Upper lobe of left lung (tissue), 6 donors: ENCODE results near the gene TGFBR3L. TPM values are rescaled to one million over a fixed set of nuclear protein-coding genes. Genes with fewer than 3 reads are reported as not detected.
"Not testable (repeated sequence)": the region's sequence is repeated elsewhere in the genome, so short reads cannot be mapped to it uniquely, and the experiment has no call there.

Source experiments
- ATAC-seq, 2 donors: fragments of 200-7000 bp; cut with Tn5 transposase; one replicate each; pipeline ENCODE4 v1.9.1; 2022; ENCODE audit warnings: mild to moderate bottlenecking in 2 of 2, moderate library complexity in 2 of 2; ENCODE audit not compliant: low FRiP score in 2 of 2
- DNase-seq, 2 donors: peaks; one replicate each; pipeline ENCODE4 v3.0.0-alpha.2; 2019 to 2020
- H3K27ac ChIP-seq, 4 donors: fragments of 200-600 bp; sonication (generic); one replicate each; pipeline ENCODE4 v1.5.1; 2016 to 2019
- H3K27me3 ChIP-seq, 4 donors: fragments of 200-600 bp; sonication (generic); one replicate each; pipeline ENCODE4 v1.5.1; 2017 to 2019
- H3K36me3 ChIP-seq, 4 donors: fragments of 200-600 bp; sonication (generic); one replicate each; pipeline ENCODE4 v1.5.1; 2016 to 2019
- H3K4me1 ChIP-seq, 4 donors: fragments of 200-600 bp; sonication (generic); one replicate each; pipeline ENCODE4 v1.5.1; 2018 to 2019
- H3K4me3 ChIP-seq, 4 donors: fragments of 200-600 bp; sonication (generic); one replicate each; pipeline ENCODE4 v1.5.1; 2017 to 2019; ENCODE audit warnings: mild to moderate bottlenecking in 2 of 4, moderate library complexity in 1 of 4
- H3K9me3 ChIP-seq, 4 donors: fragments of 200-600 bp; sonication (generic); one replicate each; pipeline ENCODE4 v1.5.1; 2018 to 2019
- CTCF ChIP-seq, 6 experiments: fragments of 450-650 bp in 4 of 6; fragments of 200-600 bp in 2 of 6; sonication (generic) in 2 of 6; IDR thresholded peaks; one replicate each; pipeline ENCODE4 v1.5.1; 2016 to 2019; ENCODE audit warnings: antibody characterized with exemption in 6 of 6
- EP300 ChIP-seq, 4 donors: sonication (generic); formaldehyde crosslinking; IDR thresholded peaks; one replicate each; pipeline ENCODE4 v1.5.1; 2017; ENCODE audit warnings: antibody characterized with exemption in 4 of 4, control low read depth in 2 of 4
- POLR2A ChIP-seq, 4 donors: fragments of 450-650 bp; IDR thresholded peaks; one replicate each; pipeline ENCODE4 v1.5.1; 2016 to 2017; ENCODE audit warnings: antibody characterized with exemption in 4 of 4, mild to moderate bottlenecking in 2 of 4
- POLR2AphosphoS5 ChIP-seq, 2 donors: sonication (generic); formaldehyde crosslinking; IDR thresholded peaks; one replicate each; pipeline ENCODE4 v1.5.1; 2017; ENCODE audit warnings: antibody characterized with exemption in 2 of 2
- WGBS, 2 donors: methylation state at CpG; one replicate each; pipeline ENCODE4 v1.1.5; 2017 to 2018; 5-methylcytosine and 5-hydroxymethylcytosine counted together
- total RNA-seq, 6 donors: library from RNA; depleted of rRNA in 4 of 6; stranded (reverse); fragments of >200 nt in 4 of 6; gene quantifications; one replicate each; pipeline versions ENCODE4 v1.1.0 to v1.2.1, GENCODE V29; 2016 to 2021
- donor health status: DM: no; HTN: no; CAD: no; lungs with moderate emphysema.
- donor health status: DM: no; HTN: yes; CAD: no; lungs with severe emphysema.

The TGFBR3L gene
- total RNA-seq, 6 donors from 2014 or later = 0.37 to 1.1 TPM; not detected in 4

GRCh38 chr19:7953060-7953459 lies 38.4 kb downstream of the TGFBR3L start:
- Histone ChIP-seq H3K27me3 (no peaks in the 10 kb centered on the region), H3K36me3 (no peaks in the 10 kb centered on the region), H3K4me3 (no peak overlapping the region), H3K4me1 (peaks cover 0 to 10% (median 1%) of the 10 kb centered on the region in 4 donors), H3K27ac (no peak overlapping the region), H3K9me3 (no peaks in the 10 kb centered on the region)
- ATAC-seq = peak in 1 of 2 donors; percentile 23
- DNase-seq = no peak
- WGBS, 2 donors = 4 to 17% methylated on average over 3 of the region's 3 CpGs
- TF ChIP-seq POLR2AphosphoS5 (IDR thresholded peaks at IDR 0.05) = no peak
- TF ChIP-seq EP300 (IDR thresholded peaks at IDR 0.05) = no peak
- no peak for TF ChIP-seq CTCF (IDR thresholded peaks at IDR 0.05)
- TF ChIP-seq POLR2A (IDR thresholded peaks at IDR 0.05) = no peak

DNA sequence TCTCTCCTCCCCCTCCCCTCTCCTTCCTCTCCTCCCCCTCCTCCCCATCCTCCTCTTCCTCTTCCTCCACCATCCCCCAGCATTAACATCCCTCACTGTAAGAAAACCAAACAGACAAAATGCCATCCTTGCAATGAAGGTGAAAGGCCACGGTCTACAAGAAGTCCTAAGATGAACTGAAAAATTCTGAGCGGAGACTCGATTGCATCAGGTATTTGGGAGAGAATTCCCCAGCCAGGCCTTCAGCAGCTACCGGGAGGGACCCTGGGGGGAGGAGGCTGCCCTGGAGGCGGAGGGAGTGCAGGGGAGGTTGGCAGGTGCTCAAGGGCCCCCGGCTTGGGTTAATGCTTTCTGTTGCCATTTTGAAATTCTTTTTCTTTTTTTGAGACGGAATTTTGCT lies 38.9 kb downstream of the TGFBR3L start:
- ATAC-seq (no peak), DNase-seq (no peak)
- no peak overlapping the region for H3K4me3 ChIP-seq
- peaks cover 0 to 10% (median 1%) of the 10 kb centered on the region in 4 donors for H3K4me1 ChIP-seq
- TF ChIP-seq POLR2A (IDR thresholded peaks at IDR 0.05) (no peak), POLR2AphosphoS5 (IDR thresholded peaks at IDR 0.05) (no peak), EP300 (IDR thresholded peaks at IDR 0.05) (no peak), CTCF (IDR thresholded peaks at IDR 0.05) (no peak)
- H3K27me3 ChIP-seq = no peaks in the 10 kb centered on the region
- no peaks in the 10 kb centered on the region for H3K9me3 ChIP-seq
- WGBS, 2 donors = 68 to 73% methylated on average over 7 of the region's 7 CpGs
- peaks cover 0 to 5% (median 0%) of the 10 kb centered on the region in 4 donors for H3K36me3 ChIP-seq
- no peak overlapping the region for H3K27ac ChIP-seq

- 90 to 91% methylated on average over 11 of the region's 11 CpGs for WGBS, 2 donors
- TF ChIP-seq POLR2AphosphoS5 (IDR thresholded peaks at IDR 0.05) (no peak), POLR2A (IDR thresholded peaks at IDR 0.05) (no peak), EP300 (IDR thresholded peaks at IDR 0.05) (no peak), CTCF (IDR thresholded peaks at IDR 0.05) (no peak)
- no peak overlapping the region for H3K4me3 ChIP-seq
Observed at GRCh38 chr19:7955696-7956095, 41.1 kb downstream of the TGFBR3L start.

GRCh38 chr19:7959211-7959610 lies 44.6 kb downstream of the TGFBR3L start:
- no peak for ATAC-seq
- Histone ChIP-seq H3K27me3 (no peaks in the 10 kb centered on the region), H3K27ac (no peak overlapping the region), H3K36me3 (peaks cover 0 to 50% (median 33%) of the 10 kb centered on the region in 4 donors), H3K9me3 (no peaks in the 10 kb centered on the region), H3K4me3 (no peak overlapping the region), H3K4me1 (no peaks in the 10 kb centered on the region)
- 56 to 61% methylated on average over 6 of the region's 6 CpGs for WGBS, 2 donors
- TF ChIP-seq POLR2A (IDR thresholded peaks at IDR 0.05) (no peak), POLR2AphosphoS5 (IDR thresholded peaks at IDR 0.05) (no peak), CTCF (IDR thresholded peaks at IDR 0.05) (no peak), EP300 (IDR thresholded peaks at IDR 0.05) (no peak)
- DNase-seq = no peak

More at GRCh38 chr19:7955696-7956095, 41.1 kb downstream of the TGFBR3L start:
- no peak overlapping the region for H3K27ac ChIP-seq
- H3K9me3 ChIP-seq = no peaks in the 10 kb centered on the region
- ATAC-seq = peak in 1 of 2 donors; percentile 25
- peaks cover 0 to 16% (median 4%) of the 10 kb centered on the region in 4 donors for H3K36me3 ChIP-seq
- DNase-seq = no peak
- no peaks in the 10 kb centered on the region for H3K27me3 ChIP-seq
- H3K4me1 ChIP-seq = peaks cover 0 to 10% (median 1%) of the 10 kb centered on the region in 4 donors

DNA sequence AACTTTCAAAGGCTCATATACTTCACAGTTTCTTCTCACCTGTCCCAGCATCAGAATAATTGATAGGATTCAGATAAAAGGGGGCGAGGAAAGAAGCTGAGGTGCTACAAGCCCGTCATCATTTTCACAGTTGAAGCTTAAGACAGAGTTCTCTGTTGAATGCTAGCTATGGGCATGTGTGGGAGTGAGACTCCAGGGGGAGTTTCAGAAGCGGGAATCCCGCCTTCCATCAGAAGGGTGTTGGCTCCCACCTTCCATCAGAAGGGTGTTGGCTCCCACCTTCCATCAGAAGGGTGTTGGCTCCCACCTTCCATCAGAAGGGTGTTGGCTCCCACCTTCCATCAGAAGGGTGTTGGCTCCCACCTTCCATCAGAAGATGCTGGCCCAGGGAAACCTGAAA lies 46.5 kb downstream of the TGFBR3L start:
- not testable (repeated sequence) for H3K27me3 ChIP-seq, H3K4me1 ChIP-seq, H3K27ac ChIP-seq, H3K9me3 ChIP-seq, ATAC-seq, DNase-seq, H3K4me3 ChIP-seq
- 90 to 97% methylated on average over 4 of the region's 4 CpGs for WGBS, 2 donors
- peaks cover 4 to 69% (median 50%) of the 10 kb centered on the region in 4 donors for H3K36me3 ChIP-seq
